NCI-H526 treated with DMSO at 0.1 percent for 48 hours (cell line): ENCODE data around the gene ARHGAP42.
"Not testable (repeated sequence)": the region's sequence is repeated elsewhere in the genome, so short reads cannot be mapped to it uniquely, and the experiment has no call there.

Source experiments
- DNase-seq: peaks from one replicate; lab custom pipeline; 2025; lab: John Stamatoyannopoulos, UW

Gene ARHGAP42

GRCh38 chr11:100965346-100965745, 278.3 kb downstream of the ARHGAP42 start:
- no peak for DNase-seq

- no peak for DNase-seq
Measured at GRCh38 chr11:100966366-100966765, 279.3 kb downstream of the ARHGAP42 start.

GRCh38 chr11:100969008-100969407, 281.9 kb downstream of the ARHGAP42 start:
- DNase-seq, result no peak

GRCh38 chr11:100970283-100971164, 283.4 kb downstream of the ARHGAP42 start:
- no peak for DNase-seq

GRCh38 chr11:100972046-100972445, 285.0 kb downstream of the ARHGAP42 start:
- DNase-seq, result no peak

GRCh38 chr11:100978442-100978841, 291.4 kb downstream of the ARHGAP42 start:
- no peak for DNase-seq

DNA sequence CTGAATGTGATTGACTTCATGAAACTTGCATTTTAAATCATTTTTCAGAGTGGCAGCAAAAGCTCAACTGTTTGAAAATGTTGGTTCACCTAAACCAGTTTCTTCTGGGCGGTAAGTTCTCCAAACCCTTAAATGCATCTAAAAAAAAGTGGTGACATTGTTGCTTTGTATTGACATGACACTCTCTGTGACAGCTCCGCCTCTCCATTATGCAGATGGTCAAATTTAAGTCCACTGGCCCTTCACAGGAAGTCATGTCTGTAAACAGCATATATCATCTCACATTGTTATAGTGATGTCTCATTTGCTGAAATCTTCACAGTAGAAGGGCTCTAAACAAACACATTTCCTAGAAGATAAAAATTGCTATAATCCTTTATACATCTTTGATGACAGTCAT, 291.9 kb downstream of the ARHGAP42 start:
- no peak for DNase-seq

- no peak for DNase-seq
Measured at GRCh38 chr11:100980156-100980555, 293.1 kb downstream of the ARHGAP42 start.

- no peak for DNase-seq
Measured at GRCh38 chr11:100981196-100981824, 294.2 kb downstream of the ARHGAP42 start.

GRCh38 chr11:100984668-100985067, 297.6 kb downstream of the ARHGAP42 start:
- no peak for DNase-seq

GRCh38 chr11:100990931-100991330, 303.8 kb downstream of the ARHGAP42 start:
- DNase-seq, result no peak

- DNase-seq, result no peak
Measured at GRCh38 chr11:100991541-100991940, 304.5 kb downstream of the ARHGAP42 start.

DNA sequence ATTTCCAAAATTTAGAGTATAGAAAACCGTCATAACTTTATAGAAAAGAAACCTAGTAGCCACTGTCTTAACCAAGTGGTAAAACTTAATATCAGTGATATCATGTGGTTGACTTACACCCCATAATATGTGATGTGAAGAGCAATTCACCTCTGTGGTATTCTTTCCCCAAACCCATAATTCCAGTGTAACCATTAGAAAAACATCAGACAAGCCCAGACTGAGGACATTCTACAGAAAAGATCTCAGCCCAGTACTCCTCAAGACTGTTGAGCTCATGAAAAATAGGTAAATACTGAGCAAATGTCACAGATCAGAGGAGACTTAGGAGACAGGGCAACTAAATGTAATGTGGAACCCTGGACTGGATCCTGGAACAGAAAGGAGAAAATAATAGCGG, 307.9 kb downstream of the ARHGAP42 start:
- DNase-seq, result no peak

- DNase-seq, result no peak
Measured at GRCh38 chr11:100999756-101000155, 312.7 kb downstream of the ARHGAP42 start.

- peak; percentile 9 for DNase-seq
Measured at GRCh38 chr11:101003468-101003867, 316.4 kb downstream of the ARHGAP42 start.

GRCh38 chr11:101008961-101009689, 322.0 kb downstream of the ARHGAP42 start:
- no peak for DNase-seq

- DNase-seq, result no peak
Measured at GRCh38 chr11:101009690-101010055, 322.6 kb downstream of the ARHGAP42 start.

DNA sequence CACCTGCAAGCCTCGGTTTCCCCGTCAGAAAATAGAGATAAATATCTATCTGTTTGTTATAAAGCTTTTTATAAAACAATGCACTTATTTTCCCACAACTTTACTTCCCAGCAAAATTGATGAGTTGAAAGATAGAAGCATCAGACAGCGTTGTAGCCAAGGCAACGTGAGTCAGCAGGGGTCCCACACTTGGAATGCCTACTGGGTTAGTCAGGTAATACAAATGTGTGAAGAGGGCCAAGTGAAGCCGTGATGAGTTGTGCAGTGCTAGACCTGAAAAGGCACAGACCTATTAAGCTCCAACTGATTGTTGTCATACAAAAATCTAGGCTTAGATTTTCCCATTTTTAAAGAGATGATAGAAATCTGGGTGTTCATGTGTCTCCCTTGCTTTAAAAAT, 323.8 kb downstream of the ARHGAP42 start:
- no peak for DNase-seq

GRCh38 chr11:101011881-101012280, 324.8 kb downstream of the ARHGAP42 start:
- no peak for DNase-seq

DNA sequence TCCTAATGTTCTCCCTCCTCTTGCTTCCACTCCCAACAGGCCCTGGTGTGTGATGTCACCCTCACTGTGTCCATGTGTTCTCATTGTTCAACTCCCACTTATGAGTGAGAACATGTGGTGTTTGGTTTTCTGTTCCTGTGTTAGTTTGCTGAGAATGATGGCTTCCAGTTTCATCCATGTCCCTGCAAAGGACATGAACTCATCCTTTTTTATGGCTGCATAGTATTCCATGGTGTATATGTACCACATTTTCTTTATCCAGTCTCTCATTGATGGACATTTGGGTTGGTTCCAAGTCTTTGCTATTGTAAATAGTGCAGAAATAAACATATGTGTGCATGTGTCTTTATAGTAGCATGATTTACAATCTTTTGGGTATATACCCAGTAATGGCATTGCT, 326.6 kb downstream of the ARHGAP42 start:
- not testable (repeated sequence) for DNase-seq

DNA sequence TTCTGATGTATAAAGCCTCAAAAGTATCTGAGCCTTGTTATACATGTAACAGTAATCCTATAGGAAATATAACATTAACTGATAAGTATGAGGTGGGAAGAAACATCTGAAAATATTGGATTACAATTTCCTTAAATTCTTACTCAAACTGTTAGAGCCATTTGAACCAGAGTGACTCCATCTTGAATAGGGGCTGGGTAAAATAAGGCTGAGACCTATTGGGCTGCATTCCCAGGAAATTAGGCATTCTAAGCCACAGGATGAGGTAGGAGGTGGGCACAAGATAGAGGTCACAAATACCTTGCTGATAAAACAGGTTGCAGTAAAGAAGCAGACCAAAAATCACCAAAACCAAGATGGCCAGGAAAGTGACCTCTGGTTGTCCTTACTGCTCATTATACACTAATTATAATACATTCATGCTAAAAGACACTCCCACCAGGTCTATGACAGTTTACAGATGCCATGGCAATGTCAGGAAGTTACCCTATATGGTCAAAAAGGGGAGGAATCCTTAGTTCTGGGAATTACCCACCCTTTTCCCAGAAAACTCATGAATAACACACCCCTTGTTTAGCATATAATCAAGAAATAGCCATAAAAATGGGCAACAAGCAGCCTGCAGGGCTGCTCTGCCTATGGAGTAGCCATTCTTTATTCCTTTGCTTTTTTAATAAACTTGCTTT, 327.7 kb downstream of the ARHGAP42 start:
- no peak for DNase-seq

DNA sequence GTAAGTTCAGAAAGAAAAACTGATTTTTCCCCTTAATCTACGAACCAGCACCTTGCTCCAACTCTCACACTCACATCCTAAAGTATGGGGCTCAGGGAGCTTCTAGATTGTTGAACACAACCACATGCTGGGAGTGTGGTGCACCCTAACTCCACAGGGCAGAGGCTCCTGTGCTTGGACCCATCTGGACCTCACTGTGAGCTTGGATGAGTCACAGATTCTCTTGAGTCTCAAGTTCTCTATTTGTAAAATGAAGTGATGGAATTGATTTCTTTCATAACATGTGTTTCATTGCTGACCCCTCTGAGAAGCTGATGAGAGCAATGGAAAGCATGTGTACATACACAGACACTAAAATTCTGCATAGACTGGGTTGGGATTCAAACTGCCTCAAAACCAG, 332.8 kb downstream of the ARHGAP42 start:
- no peak for DNase-seq
